HepG2 (cell line): ENCODE measurements around the gene FOLR1. TPM values are rescaled to one million over a fixed set of nuclear protein-coding genes. Genes with fewer than 3 reads are reported as not detected.

Experiments
- ATAC-seq: fragments of 200-7000 bp; cut with Tn5 transposase; 3 replicates; pipeline ENCODE4 v1.9.1; 2020; ENCODE audit warnings: mild to moderate bottlenecking, moderate library complexity
- BruUV-seq: library from RNA; stranded (reverse); fragments of 400-500 nt; replicated peaks from 2 replicates; lab custom pipeline; 2021; lab: Mats Ljungman, UMichigan
- CTCF ChIA-PET: fragments of 300-600 bp; formaldehyde crosslinking; extraction: SDS; loops from one replicate; lab custom pipeline; 2021; ENCODE audit warnings: low total read pairs, inconsistent platforms, low intra/inter-chr PET ratio; lab: Yijun Ruan, JAX
- POLR2A ChIA-PET: fragments of 350-600 bp; sonication (Branson Sonifier 250); formaldehyde crosslinking; loops from one replicate; lab custom pipeline; 2020; ENCODE audit warnings: antibody characterized with exemption, inconsistent platforms; lab: Yijun Ruan, JAX
- DNase-seq: peaks from one replicate; pipeline ENCODE4 v3.0.0-alpha.2; 2015; ENCODE audit warnings: low spot score
- FAIRE-seq: peaks from 3 replicates; lab custom pipeline; 2011; peaks lifted over from hg19 to GRCh38; lab: Jason Lieb, UNC
- H2AFZ ChIP-seq: one replicate; pipeline ENCODE4 v1.6.1; 2011; ENCODE audit warnings: low read length, inconsistent platforms
- H3K27ac ChIP-seq: fragments of 300-600 bp; 3 replicates; pipeline ENCODE4 v1.8.0; 2011; ENCODE audit warnings: mixed run types, mild to moderate bottlenecking, mixed read lengths, low read length, inconsistent platforms; ENCODE audit not compliant: insufficient read depth; ENCODE audit errors: extremely low read length
- H3K27me3 ChIP-seq, 2 experiments: fragments of 200-600 bp in 1 of 2; 2 replicates in 1 of 2; 3 replicates in 1 of 2; pipeline versions ENCODE4 v1.6.0 to v1.8.0; 2011; ENCODE audit warnings: low read length in 2 of 2, mild to moderate bottlenecking in 2 of 2, moderate library complexity in 2 of 2, inconsistent platforms in 1 of 2; ENCODE audit not compliant: insufficient read depth in 2 of 2, control insufficient read depth in 1 of 2
- H3K36me3 ChIP-seq, 2 experiments: fragments of 200-600 bp in 1 of 2; replicated peaks in 1 of 2; 2 replicates in 1 of 2; 3 replicates in 1 of 2; pipeline versions ENCODE4 v1.5.1 to v1.8.0; 2011; ENCODE audit warnings: low read length in 2 of 2, inconsistent platforms in 1 of 2; ENCODE audit not compliant: insufficient read depth in 2 of 2, control insufficient read depth in 1 of 2
- H3K4me1 ChIP-seq: 2 replicates; pipeline ENCODE4 v1.5.1; 2012; ENCODE audit warnings: low read length, inconsistent platforms; ENCODE audit not compliant: insufficient read depth
- H3K4me2 ChIP-seq: 2 replicates; pipeline ENCODE4 v1.6.0; 2011; ENCODE audit warnings: low read depth, low read length, inconsistent platforms
- H3K4me3 ChIP-seq, 3 experiments: fragments of 200-600 bp in 1 of 3; sonication (generic), shearing (Covaris generic) in 1 of 3; replicated peaks in 1 of 3; 2 replicates each; pipeline ENCODE4 v1.5.1; 2011 to 2016; ENCODE audit warnings: low read length in 3 of 3, inconsistent platforms in 2 of 3, low read depth in 2 of 3, mild to moderate bottlenecking in 2 of 3, control low read depth in 1 of 3, mixed read lengths in 1 of 3; ENCODE audit not compliant: insufficient read depth in 1 of 3
- H3K79me2 ChIP-seq: one replicate; pipeline ENCODE4 v1.6.1; 2011; ENCODE audit warnings: low read length, inconsistent platforms; ENCODE audit not compliant: insufficient read depth
- H3K9ac ChIP-seq: 2 replicates; pipeline ENCODE4 v1.6.0; 2011; ENCODE audit warnings: mild to moderate bottlenecking, low read depth, low read length, inconsistent platforms; ENCODE audit not compliant: insufficient read depth
- H3K9me3 ChIP-seq: 2 replicates; pipeline ENCODE4 v1.5.1; 2012; ENCODE audit warnings: mild to moderate bottlenecking, low read length
- H4K20me1 ChIP-seq: 2 replicates; pipeline ENCODE4 v1.6.0; 2011; ENCODE audit warnings: inconsistent platforms, mild to moderate bottlenecking, low read length, moderate library complexity; ENCODE audit not compliant: insufficient read depth
- ATAD3A ChIP-seq: sonication (generic); formaldehyde crosslinking; IDR thresholded peaks from 2 replicates; pipeline ENCODE4 v1.4.0; 2020; ENCODE audit warnings: missing genetic modification reagents
- ISL2 ChIP-seq: sonication (generic); formaldehyde crosslinking; IDR thresholded peaks from 2 replicates; pipeline ENCODE4 v1.5.0; 2020; ENCODE audit warnings: missing genetic modification reagents
- NFKB2 ChIP-seq: sonication (generic); formaldehyde crosslinking; IDR thresholded peaks from 2 replicates; pipeline ENCODE4 v1.4.0; 2020; ENCODE audit warnings: missing genetic modification reagents, borderline replicate concordance
- SIX1 ChIP-seq: sonication (generic); formaldehyde crosslinking; IDR thresholded peaks from 2 replicates; pipeline ENCODE4 v1.4.0; 2020; ENCODE audit warnings: missing genetic modification reagents, borderline replicate concordance
- SP5 ChIP-seq: IDR thresholded peaks from 2 replicates; pipeline ENCODE4 v1.6.1; 2016; ENCODE audit warnings: low read depth, borderline replicate concordance
- TOE1 ChIP-seq: sonication (generic); formaldehyde crosslinking; IDR thresholded peaks from 2 replicates; pipeline ENCODE4 v1.4.0; 2020; ENCODE audit warnings: mild to moderate bottlenecking, missing genetic modification reagents
- ZFAT ChIP-seq: sonication (generic); formaldehyde crosslinking; conservative IDR thresholded peaks from 2 replicates; pipeline ENCODE4 v1.8.1; 2023; ENCODE audit warnings: missing genetic modification reagents, inconsistent platforms
- ZFP37 ChIP-seq: sonication (generic); formaldehyde crosslinking; IDR thresholded peaks from 2 replicates; pipeline ENCODE4 v1.4.0; 2020; ENCODE audit warnings: missing genetic modification reagents, borderline replicate concordance
- ZNF160 ChIP-seq: sonication (generic); formaldehyde crosslinking; IDR thresholded peaks from 2 replicates; pipeline ENCODE4 v1.8.0; 2022; ENCODE audit warnings: mild to moderate bottlenecking, inconsistent platforms, missing genetic modification reagents
- ZNF432 ChIP-seq: sonication (generic); formaldehyde crosslinking; IDR thresholded peaks from 2 replicates; pipeline ENCODE4 v1.5.0; 2020; ENCODE audit warnings: missing genetic modification reagents, mild to moderate bottlenecking, borderline replicate concordance
- ZNF556 ChIP-seq: sonication (generic); formaldehyde crosslinking; IDR thresholded peaks from 2 replicates; pipeline ENCODE4 v1.4.0; 2020; ENCODE audit warnings: mild to moderate bottlenecking, missing genetic modification reagents, borderline replicate concordance
- ZNF776 ChIP-seq: sonication (generic); formaldehyde crosslinking; IDR thresholded peaks from 2 replicates; pipeline ENCODE4 v1.4.0; 2020; ENCODE audit warnings: mild to moderate bottlenecking, missing genetic modification reagents
- WGBS: methylation state at CpG from one replicate; pipeline ENCODE4 v1.1.6; 2017; ENCODE audit warnings: low lambda C conversion rate; 5-methylcytosine and 5-hydroxymethylcytosine counted together
- in situ Hi-C: cut with HindIII; loops from 2 replicates; pipeline ENCODE4 v1.10.0; 2017; ENCODE audit warnings: low pct_unique_long_range_greater_than_20kb; ENCODE audit not compliant: extremely low pct_ligation_motif_present
- intact Hi-C: fragments of 100-400 bp; cut with micrococcal nuclease; formaldehyde crosslinking; loops from one replicate; pipeline ENCODE4 v1.10.0; 2022; ENCODE audit not compliant: unreplicated experiment
- polyA plus RNA-seq, 8 experiments: library from polyadenylated mRNA; depleted of rRNA in 3 of 8; stranded (reverse) in 7 of 8; unstranded in 1 of 8; fragments of >200 nt; fragmentation: Illumina TruSeq in 4 of 8; extraction: Trizol in 4 of 8; gene quantifications; 2 replicates each; pipeline versions ENCODE4 v1.2.1 to v1.2.3, GENCODE V29; 2011 to 2016; ENCODE audit warnings: low read depth in 4 of 8, missing spikeins in 1 of 8, mixed read lengths in 1 of 8; ENCODE audit not compliant: insufficient read depth in 1 of 8
- total RNA-seq, 5 experiments: library from RNA; depleted of rRNA; stranded (reverse); fragments of >200 nt; fragmentation: Illumina TruSeq; extraction: Trizol; gene quantifications; 2 replicates each; pipeline ENCODE4 v1.2.3, GENCODE V29; 2016; ENCODE audit warnings: low read depth in 1 of 5
- TF ChIP-seq, protein P1 (sequence below): sonication (generic); formaldehyde crosslinking; IDR thresholded peaks from 2 replicates; pipeline ENCODE4 v1.4.0; 2020; ENCODE audit warnings: mild to moderate bottlenecking, missing genetic modification reagents, borderline replicate concordance
- TF ChIP-seq, protein P2 (sequence below), 2 experiments: IDR thresholded peaks; 2 replicates each; pipeline ENCODE4 v1.6.1; 2011 to 2012; ENCODE audit warnings: low read length in 2 of 2, borderline replicate concordance in 1 of 2, low read depth in 1 of 2, mild to moderate bottlenecking in 1 of 2, moderate library complexity in 1 of 2
- TF ChIP-seq, protein P3 (sequence below): sonication (generic); formaldehyde crosslinking; IDR thresholded peaks from 2 replicates; pipeline ENCODE4 v1.5.1; 2020; ENCODE audit warnings: missing genetic modification reagents, mild to moderate bottlenecking, borderline replicate concordance

The FOLR1 gene
- total and polyA plus RNA-seq, 2 of the 13 experiments (the other 11 are each of a cell fraction or from before 2014, with no cell fraction given), result 0.20 TPM; not detected in 1

DNA sequence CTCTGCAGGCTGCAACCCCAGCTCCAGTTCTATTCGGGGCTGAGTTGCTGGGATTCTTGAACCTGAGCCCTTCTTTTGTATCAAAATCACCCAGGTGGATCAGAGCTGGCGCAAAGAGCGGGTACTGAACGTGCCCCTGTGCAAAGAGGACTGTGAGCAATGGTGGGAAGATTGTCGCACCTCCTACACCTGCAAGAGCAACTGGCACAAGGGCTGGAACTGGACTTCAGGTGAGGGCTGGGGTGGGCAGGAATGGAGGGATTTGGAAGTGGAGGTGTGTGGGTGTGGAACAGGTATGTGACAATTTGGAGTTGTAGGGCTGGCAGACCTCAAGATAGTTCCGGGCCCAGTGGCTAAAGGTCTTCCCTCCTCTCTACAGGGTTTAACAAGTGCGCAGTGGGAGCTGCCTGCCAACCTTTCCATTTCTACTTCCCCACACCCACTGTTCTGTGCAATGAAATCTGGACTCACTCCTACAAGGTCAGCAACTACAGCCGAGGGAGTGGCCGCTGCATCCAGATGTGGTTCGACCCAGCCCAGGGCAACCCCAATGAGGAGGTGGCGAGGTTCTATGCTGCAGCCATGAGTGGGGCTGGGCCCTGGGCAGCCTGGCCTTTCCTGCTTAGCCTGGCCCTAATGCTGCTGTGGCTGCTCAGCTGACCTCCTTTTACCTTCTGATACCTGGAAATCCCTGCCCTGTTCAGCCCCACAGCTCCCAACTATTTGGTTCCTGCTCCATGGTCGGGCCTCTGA, 3.8 kb downstream of the FOLR1 start:
- ATAC-seq (no peak), FAIRE-seq (no peak), DNase-seq (no peak)
- no TSS peak for BruUV-seq
- Histone ChIP-seq H3K9me3 (no peaks in the 10 kb centered on the region), H3K27me3 (no peaks in the 10 kb centered on the region), H2AFZ (no peak overlapping the region), H3K9ac (no peak overlapping the region), H3K36me3 (no peaks in the 10 kb centered on the region), H4K20me1 (no peaks in the 10 kb centered on the region), H3K27ac (no peak overlapping the region), H3K4me2 (no peak overlapping the region), H3K79me2 (no peaks in the 10 kb centered on the region), H3K4me1 (peaks cover 9% of the 10 kb centered on the region; the same call in 1 of the 2 replicates), H3K4me3 (no peak overlapping the region)
- CTCF ChIA-PET, result no interaction called here
- 68% methylated on average over 10 of the region's 12 CpGs for WGBS
- intact Hi-C loops (no loop called here), in situ Hi-C loops (no loop called here)
- POLR2A ChIA-PET, result no interaction called here
- TF ChIP-seq SIX1 (CRISPR knock-in tag), result no peak
- TF ChIP-seq, protein P1, sequence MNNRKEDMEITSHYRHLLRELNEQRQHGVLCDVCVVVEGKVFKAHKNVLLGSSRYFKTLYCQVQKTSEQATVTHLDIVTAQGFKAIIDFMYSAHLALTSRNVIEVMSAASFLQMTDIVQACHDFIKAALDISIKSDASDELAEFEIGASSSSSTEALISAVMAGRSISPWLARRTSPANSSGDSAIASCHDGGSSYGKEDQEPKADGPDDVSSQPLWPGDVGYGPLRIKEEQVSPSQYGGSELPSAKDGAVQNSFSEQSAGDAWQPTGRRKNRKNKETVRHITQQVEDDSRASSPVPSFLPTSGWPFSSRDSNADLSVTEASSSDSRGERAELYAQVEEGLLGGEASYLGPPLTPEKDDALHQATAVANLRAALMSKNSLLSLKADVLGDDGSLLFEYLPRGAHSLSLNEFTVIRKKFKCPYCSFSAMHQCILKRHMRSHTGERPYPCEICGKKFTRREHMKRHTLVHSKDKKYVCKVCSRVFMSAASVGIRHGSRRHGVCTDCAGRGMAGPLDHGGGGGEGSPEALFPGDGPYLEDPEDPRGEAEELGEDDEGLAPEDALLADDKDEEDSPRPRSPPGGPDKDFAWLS (CRISPR knock-in tag), result no peak
- TF ChIP-seq ATAD3A (CRISPR knock-in tag), result no peak
- TF ChIP-seq TOE1 (CRISPR knock-in tag), result no peak
- TF ChIP-seq ISL2 (CRISPR knock-in tag), result no peak
- TF ChIP-seq ZNF160, result no peak
- no peak for TF ChIP-seq ZFP37 (CRISPR knock-in tag)
- TF ChIP-seq SP5 (CRISPR knock-in tag), result no peak
- TF ChIP-seq, protein P2, sequence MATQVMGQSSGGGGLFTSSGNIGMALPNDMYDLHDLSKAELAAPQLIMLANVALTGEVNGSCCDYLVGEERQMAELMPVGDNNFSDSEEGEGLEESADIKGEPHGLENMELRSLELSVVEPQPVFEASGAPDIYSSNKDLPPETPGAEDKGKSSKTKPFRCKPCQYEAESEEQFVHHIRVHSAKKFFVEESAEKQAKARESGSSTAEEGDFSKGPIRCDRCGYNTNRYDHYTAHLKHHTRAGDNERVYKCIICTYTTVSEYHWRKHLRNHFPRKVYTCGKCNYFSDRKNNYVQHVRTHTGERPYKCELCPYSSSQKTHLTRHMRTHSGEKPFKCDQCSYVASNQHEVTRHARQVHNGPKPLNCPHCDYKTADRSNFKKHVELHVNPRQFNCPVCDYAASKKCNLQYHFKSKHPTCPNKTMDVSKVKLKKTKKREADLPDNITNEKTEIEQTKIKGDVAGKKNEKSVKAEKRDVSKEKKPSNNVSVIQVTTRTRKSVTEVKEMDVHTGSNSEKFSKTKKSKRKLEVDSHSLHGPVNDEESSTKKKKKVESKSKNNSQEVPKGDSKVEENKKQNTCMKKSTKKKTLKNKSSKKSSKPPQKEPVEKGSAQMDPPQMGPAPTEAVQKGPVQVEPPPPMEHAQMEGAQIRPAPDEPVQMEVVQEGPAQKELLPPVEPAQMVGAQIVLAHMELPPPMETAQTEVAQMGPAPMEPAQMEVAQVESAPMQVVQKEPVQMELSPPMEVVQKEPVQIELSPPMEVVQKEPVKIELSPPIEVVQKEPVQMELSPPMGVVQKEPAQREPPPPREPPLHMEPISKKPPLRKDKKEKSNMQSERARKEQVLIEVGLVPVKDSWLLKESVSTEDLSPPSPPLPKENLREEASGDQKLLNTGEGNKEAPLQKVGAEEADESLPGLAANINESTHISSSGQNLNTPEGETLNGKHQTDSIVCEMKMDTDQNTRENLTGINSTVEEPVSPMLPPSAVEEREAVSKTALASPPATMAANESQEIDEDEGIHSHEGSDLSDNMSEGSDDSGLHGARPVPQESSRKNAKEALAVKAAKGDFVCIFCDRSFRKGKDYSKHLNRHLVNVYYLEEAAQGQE (IDR thresholded peaks at IDR 0.05; ENCODE audit: borderline replicate concordance in 1 of 2, low read depth in 1 of 2, low read length in 2 of 2), result no peak
- TF ChIP-seq ZNF556 (CRISPR knock-in tag), result no peak
- TF ChIP-seq ZFAT (CRISPR knock-in tag), result no peak
- no peak for TF ChIP-seq ZNF432 (CRISPR knock-in tag)
- no peak for TF ChIP-seq NFKB2 (CRISPR knock-in tag)
- no peak for TF ChIP-seq ZNF776
- TF ChIP-seq, protein P3, sequence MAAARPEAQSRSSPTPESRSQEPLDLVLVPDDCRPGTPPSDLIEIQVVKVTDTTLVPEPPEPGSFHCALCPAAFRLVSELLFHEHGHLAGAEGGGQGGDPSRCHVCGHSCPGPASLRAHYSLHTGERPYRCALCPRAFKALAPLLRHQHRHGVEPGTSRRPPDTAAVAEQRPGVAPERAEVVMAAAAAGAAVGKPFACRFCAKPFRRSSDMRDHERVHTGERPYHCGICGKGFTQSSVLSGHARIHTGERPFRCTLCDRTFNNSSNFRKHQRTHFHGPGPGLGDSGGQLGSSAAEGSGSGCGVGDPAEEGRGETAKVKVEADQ, result no peak
